NCI-H2227 treated with DMSO at 0.1 percent for 48 hours (cell line): ENCODE measurements around the gene TGFBRAP1.

Source experiments
- DNase-seq: peaks from one replicate; lab custom pipeline; 2025; lab: John Stamatoyannopoulos, UW

The TGFBRAP1 gene

DNA sequence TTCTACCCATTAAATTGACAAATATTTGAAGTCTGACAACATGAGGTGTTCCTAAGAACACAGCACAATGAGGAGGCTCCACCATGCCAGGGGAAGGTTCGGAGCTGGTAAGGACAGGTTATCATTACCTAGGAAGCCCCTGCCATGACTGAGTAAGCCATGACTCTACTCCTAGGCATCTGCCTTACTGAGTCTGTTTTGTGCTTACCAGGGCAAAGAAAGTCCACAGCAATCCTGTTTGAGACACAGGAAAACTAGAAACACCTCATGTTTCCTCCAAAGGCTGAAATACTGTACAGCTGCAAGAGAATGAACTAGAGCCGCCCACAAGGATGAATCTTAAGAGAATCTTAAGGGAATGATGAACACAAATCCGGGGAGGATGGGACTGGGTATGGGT, 11.6 kb downstream of the TGFBRAP1 start:
- DNase-seq = no peak

DNA sequence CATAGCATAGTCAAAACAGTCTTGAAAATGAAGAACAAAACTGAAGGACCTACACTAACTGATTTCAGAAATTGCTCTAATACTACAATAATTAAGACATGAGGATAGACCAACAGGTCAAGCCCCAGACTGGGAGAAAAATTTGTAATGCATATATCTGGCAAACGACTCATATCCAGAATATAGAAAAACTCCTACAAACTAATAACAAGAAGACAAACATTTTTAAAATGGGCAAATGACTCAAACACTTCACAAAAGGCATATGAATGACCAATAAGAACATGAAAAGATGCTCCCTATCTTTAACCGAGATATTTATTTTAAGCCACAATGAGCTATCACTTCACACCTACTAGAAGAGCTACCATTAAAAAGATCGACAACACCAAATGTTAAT, 14.2 kb downstream of the TGFBRAP1 start:
- no peak for DNase-seq

DNA sequence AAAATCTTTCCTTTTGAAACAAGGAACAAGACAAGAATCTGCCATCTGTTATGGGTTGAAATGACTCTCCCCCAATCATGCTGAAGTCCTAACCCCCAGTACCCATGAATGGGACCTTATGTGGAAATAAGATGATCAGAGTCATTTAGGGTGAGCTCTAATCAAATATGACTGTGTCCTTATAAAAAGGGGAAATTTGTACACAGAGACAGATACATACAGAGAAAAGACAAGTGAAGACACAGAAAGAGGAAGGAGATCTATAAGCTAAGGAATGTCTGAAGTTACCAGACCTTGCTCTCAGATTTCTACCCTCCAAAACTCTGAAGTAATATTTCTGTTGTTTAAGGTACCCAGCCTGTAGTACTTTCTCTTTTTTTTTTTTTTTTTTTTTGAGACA, 15.7 kb downstream of the TGFBRAP1 start:
- no peak for DNase-seq

DNA sequence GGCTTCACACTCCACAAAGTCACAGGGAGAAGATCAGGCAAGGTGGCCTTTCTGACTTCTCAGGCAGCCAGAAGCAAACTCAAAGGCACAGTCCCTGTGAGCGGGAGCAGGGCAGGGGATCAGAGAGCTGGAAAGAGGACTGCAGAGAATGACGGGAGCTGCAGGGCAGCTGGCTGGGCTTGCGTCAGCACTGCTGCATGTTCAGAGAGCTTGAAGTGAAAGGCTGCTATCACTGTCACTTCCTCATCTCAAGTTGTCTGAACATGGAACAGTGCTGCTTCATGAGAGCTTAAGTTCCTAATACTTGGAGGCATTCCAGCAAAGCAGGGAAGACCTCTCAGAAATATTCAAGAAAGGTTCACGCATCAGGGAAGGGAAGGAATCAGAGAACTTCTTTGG, 20.4 kb downstream of the TGFBRAP1 start:
- DNase-seq = no peak

DNA sequence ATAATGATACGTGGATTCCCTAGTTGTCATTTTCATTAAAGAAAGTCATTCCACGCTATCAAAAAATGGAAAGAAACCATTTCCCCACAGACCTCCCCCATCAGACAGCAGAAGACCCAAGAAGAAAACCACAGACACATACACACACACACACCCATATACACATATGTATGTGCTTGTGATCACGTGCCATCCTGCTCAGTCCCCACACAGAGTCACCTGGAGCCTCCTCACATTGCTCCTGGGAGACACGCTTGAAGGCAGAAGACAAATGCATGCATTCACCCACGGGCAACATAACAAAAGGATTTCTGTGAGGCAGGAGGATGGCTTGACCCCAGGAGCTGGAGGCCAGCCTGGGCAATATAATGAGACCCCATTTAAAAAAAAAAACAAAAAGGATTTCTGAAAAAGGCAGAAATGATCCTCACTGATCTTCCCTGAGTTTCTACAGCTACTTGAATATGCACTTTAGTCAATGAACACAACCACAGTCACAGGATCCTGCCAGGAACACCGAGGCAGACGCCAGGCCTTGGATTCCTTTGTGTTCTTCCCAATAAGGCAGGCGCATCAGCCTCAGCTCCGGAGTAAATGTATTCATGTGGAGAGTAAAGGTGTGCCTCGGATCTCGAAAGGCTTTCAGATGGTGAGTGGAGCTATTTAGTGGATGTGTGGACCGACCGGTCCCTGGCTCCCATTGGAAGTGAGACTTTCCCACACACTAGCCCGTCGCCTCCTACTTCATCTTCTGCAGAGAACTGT, 21.0 kb downstream of the TGFBRAP1 start:
- DNase-seq = no peak

DNA sequence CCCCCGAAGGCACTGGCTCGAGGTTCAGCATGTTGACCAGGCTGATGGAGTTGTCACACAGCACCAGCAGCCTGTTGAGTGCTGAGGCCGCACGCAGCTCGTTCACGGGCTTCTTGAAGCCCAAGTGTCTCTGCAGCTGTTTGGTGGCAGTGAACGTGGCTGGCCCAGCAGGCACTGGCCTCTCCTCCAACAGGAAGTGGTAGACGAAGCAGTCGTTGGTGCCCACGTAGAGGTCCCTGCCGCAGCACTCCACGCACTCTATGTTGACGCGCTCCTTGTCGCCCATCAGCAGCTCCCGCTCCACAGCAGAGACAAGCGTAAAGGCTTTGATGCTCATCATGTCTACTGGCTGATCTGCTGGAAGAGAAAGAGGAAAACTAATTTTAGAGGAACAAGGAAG, 21.6 kb downstream of the TGFBRAP1 start:
- DNase-seq = no peak

DNA sequence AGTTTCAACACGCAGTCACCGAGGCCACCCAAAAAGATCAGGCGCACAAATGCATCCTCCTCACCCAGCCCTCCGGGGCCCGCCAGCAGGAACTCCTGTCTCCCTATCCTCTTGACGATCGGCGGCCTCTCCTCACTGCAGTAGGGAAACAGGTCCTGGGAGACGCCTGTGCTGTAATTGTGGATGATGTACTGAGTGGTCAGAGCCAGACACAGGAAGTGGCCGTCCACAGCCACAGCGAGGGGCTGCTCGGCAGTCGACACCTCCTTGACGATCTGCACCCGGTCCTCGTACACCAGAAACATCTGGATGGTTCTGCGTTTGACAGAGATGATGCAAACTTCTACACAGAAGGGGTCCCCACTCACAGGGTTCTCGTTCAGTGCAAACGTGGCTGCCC, 22.0 kb downstream of the TGFBRAP1 start:
- DNase-seq = no peak

DNA sequence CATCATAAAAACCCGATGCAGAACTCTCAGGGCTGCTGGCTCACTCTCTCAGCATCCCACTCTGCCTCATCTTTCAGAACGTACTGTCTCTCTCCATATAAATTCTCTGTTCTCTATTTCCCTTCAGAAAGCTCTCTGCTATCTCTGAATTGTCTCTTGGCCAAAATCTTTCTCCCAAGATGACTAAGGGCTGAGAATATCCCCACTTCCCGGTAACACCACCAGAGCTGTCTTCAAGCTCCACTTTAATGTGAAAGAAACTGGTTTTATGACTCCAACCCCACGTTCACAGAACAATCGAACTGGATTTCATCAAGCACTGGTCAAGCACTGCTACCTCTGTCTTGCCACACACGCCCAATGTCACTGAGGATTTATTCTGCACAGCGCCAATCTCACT, 22.4 kb downstream of the TGFBRAP1 start:
- no peak for DNase-seq

DNA sequence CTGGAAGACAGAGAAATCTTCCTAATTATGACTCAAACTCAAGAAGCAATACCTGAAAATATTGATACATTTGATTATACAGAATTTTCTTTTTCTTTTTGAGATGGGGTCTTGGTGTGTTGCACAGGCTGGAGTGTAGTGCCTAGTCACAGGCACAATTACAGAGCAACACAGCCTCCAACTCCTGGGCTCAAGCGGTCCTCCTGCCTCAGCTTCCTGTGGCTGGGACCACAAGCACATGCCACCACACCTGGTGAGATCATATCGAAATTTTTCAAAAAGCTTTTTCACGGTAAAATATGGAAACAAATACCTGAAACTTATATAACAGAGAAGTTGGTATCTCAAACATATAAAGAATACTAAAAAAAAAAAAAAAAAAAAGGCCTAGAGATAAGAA, 27.9 kb downstream of the TGFBRAP1 start:
- DNase-seq = no peak

DNA sequence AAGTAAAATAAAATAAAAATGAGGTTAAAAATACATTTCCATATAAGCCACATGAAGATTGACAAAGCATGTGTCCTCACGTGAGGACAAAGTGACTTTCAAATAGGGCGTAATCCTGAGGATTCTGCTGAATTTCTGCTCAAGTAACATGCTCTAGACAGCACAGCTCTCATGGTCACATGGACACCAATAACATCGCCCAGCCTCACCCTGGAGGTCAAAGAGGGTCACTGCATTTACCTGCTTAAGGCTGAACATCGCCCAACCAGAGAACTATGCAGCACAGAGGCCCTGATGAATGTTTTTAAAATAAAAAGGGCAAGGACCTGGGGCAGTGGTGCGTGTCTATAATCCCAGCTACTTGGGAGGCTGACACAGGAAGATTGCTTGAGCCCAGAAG, 30.2 kb downstream of the TGFBRAP1 start:
- no peak for DNase-seq

DNA sequence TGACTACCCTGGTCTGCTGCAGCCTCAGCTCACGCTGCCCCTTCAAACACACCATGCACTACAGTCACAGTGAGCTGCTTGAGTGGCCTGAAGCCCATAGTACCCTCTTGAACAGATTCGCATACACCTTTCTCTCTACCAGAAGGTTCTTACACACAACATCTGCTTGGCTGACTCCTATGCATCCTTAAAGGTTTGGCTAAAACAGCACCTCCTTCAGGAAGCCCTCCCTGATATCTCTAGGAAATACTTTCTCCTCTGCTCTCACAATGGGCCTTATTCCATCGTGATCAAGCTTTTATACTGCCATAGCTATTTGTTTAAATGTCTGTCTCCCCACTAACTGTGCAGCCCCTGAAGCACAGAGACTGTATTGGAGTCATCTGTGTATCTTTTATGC, 31.5 kb downstream of the TGFBRAP1 start:
- DNase-seq = no peak

DNA sequence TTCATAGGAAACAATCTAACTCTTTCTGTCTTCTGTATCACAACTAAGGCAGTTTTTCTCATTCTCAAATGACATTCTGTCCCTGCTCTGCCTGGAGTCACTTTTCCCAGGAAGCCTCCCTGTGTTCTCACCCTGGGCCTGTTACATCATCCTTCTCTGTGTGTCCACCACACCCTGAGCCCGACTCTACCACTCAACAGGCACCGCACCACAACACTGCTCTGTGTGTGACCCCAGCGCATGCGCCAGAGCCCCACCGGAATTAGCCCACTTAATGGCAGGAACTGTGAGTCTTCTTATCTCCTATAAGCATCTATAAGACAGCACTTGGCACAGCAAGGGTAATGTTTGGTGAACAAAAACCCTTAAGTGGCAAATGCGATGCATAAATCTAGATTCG, 32.3 kb downstream of the TGFBRAP1 start:
- no peak for DNase-seq

DNA sequence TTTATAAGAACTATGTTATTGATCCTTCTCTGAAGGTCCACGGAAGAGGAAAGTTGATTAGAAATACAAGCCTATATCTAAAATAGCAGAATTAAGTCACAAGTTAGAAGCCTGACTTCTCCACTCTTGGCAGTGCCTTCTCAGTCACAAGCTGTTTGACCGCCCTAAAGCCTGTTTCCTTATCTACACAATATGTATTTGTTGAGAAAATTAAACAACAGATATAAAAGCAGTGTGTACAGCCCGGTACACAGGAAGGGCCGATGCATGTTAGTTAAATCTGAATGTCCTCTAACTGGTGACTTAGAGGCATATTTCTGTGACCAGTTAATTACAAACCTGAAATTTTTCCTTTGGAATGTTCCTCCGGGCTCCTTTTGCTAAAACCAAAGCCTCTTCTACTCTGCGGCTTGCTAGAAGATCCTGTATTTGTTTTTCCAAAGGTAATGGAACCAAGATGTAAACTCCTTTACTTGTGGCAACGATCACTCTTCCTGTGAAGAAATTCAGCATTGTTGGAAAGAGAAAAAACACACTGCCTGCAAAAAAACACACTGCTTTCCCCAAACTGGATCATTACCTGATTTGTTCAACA, 33.4 kb downstream of the TGFBRAP1 start:
- DNase-seq = no peak

DNA sequence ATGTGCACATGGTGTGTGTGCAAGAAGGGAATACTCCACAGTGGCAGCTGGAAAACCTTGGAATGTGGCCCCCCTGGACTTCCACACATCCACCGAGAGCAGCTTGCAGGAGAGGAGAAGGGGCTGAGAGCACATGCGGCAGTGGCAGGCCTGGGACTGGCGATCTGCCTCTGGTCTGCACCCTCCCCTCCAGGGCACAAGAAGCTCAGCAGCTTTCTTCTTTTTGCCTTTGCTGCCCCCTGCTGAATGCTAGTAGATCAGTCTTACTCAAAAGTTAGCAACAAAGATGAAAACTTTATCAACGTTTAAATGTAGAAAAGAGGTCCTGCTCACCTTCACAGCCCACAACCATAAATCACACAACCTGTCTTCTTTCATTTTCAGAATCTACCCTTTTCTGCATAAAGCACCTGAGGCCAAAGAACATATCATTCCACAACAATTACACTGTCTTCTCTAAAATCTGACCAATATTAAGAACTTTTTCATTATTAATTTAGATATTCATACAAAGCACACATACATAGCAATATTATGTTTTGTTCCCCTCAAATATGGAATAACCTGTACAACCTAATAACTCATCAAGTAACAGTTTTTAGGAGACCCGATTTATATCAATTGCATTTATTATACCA, 34.6 kb downstream of the TGFBRAP1 start:
- peak; percentile 51 for DNase-seq

DNA sequence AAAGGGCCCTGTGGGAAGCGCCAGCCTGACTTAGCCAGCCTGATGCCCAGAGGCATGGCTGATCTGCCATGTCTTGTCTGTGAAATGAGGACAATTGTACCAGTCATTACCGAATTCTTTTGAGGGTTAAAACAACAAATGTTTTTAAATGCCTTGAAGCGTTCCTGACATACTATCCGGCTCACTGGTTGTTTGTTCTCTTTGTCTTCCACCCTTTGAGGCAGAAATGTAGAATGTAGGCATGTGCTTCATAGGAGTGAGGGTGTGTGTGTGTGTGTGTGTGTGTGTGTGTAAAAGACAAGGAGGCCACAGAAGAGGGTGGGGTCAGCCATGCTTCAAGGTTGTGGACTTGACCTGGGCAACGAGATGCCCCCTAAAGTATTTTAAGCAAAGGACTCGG, 35.5 kb downstream of the TGFBRAP1 start:
- DNase-seq = no peak

DNA sequence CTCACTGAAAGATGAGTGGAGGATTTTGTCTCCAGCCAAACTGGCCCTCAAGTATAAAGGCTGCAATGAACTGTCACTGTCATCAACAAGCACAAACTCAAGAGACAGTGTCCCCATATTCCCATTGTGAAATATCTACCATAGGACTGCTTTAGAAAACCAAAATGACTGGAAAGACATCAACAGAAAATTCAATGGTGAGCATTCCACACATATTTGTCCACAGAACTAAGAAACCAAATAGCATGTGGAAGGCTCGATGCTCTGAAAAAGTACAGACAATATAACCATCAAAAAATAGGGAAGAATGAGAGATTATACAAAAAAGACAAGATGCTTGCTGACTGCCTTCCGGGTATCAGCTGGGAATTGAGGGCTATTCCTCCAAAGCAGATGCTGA, 37.6 kb downstream of the TGFBRAP1 start:
- no peak for DNase-seq

DNA sequence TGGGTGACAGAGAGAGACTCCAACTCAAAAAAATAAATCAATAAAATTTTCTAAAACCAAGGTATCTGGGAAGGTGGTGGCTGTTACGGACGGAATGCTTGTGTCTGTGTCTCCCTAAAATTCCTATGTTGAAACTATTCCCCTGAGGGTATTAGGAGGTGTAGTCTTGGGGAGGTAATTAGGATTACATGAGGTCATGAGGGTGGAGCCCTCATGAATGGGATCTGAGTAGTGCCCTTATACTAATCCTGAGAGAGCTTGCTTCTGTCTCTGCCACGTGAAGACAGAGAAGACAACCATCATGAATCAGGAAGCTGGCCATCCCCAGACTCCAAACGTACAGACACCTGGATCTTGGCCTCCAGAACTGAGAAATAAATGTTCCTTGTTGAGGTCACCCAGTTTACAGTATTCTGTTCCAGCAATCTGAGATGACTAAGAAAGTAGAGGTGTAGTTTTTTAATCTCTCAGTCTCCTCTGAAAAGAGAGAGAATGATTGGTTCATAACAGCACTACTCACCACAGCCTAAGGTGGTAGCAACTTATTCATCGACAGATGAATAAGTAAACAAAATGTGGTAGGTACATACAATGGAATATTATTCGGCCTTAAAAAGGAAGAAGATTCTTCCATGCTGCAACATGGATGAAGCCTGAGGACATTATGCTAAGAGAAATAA, 38.4 kb downstream of the TGFBRAP1 start:
- DNase-seq = no peak

DNA sequence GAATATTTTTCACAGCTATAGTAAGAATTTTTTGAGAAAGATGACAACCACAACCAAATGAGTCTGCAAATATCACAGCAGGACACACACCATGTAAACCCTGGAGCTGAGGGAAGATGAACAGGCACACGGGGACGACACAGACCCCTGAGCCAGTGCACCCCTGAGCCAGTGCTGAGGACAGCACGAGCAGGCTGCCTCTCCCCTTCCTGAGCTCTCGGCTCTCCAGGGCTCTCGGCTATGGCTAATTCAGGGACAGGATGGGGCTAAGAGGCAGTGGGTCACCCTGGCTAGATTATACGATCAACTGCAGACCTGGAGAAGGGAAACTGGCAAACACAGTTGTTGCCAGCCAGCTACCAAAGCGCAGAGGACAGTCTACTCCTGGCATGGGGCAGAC, 41.4 kb downstream of the TGFBRAP1 start:
- DNase-seq = no peak

DNA sequence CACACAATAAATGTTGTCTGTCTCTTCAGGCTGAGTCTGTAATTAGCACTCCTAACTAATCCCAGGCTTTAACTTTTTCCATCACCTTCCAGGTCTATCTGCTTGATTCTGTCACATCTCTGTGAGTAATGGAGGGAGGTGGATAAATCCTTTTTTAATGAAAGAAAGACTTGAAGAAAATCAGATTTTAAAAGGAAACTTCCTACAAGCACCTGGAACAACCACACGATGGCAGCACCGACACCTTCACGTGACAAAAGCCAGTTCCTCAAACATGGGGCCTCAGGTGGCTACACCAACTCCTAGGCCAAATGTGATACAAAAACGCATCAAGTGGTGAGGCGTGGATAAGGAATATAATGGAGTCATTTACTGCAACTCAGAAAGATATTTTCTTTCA, 41.8 kb downstream of the TGFBRAP1 start:
- no peak for DNase-seq

DNA sequence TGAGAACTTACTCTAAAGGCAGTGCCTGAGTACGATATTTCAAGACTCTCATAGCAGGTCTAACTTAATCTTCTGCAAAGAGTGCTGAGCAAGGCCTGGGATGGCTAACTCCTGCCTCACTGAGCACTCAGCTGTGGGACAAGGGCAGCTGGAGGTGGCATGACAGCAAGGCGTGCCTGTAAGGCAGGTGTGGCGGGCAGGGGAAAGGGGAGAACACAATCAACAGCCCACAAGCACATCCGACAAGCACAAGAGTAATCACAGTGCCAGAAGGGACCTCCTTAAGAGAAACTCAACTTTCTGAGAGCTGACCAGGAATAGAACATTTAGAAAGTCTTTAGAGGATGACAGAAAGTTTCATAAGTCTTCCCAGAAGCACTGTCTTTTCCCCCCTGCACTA, 46.0 kb downstream of the TGFBRAP1 start:
- DNase-seq = no peak

DNA sequence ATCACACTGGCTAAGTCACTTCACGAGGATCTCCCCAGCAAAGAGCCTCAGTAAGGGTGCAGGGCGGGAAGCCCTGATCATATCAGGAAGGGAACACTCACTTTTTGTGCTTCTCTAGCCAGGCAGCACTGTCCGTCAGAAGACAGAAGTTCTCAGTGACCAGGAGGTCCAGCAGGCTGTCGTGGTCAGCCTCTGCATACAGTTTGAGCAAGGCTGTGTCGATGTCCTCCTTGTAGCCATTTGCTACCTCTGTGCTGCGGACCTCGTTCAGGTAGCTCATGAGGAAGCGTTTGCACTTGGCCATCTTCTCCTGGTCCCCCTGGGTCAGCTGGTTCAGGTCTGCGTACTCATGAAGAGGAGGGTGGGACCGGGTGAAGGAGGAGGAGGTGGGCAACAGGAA, 49.3 kb downstream of the TGFBRAP1 start:
- DNase-seq = no peak

DNA sequence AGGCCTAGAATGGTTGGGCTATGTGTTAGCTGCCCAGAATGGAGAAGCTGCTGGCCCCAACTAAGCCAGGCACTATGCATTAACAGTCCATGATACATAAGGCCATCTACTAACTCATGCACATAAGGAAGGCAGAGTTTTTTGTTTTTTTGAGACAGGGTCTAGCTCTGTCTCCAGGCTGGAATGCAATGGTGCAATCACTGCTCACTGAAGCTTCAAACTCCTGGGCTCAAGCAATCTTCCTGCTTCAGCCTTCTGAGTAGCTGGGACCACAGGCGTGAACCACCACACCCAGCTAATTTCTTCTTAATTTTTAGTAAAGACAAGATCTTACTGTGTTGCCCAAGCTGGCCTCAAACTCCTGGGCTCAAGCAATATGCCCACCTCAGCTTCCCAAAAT, 50.4 kb downstream of the TGFBRAP1 start:
- no peak for DNase-seq

DNA sequence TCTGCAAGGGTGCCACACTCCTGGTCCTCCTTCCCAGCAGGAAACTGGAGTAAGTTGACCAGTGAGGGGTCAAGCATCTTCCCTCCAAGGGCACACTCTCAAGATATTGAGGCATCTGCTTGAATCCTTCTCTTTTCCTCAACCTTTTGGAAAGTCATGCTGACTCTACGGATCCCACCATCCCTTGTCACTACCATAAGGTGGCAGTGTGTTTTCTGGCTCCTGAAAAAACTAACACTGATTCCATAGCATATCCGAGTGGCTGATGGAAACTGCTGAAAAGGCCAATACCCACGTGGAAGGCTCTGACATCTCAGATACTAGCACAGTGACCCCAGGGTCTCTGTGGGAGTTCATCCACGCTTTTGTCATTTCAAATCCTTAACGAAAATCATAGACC, 50.9 kb downstream of the TGFBRAP1 start:
- DNase-seq = no peak
